Stimulated activated naive B cell treated with anti-CD40 and anti-IgM and Interleukin-4, amounts not matched to agents 10 μg/mL and 1 μg/mL and 100 μg/mL, for 72 hours (primary cell): ENCODE data around the gene RPGR.

ENCODE experiments used
- ATAC-seq, 2 donors: fragments of 150-1000 bp; cut with Tn5 transposase; replicated peaks; 2 replicates each; pipeline ENCODE4 v1.10.0; 2021; ENCODE audit warnings: moderate library complexity in 1 of 2
- DNase-seq: peaks from one replicate; pipeline ENCODE4 v3.0.0; 2021
- H3K27ac Mint-ChIP-seq: one replicate; pipeline ENCODE4 v1.8.0; 2022; ENCODE audit warnings: mild to moderate bottlenecking, mixed read lengths
- H3K27me3 Mint-ChIP-seq, 2 donors: one replicate each; pipeline ENCODE4 v1.8.0; 2022; ENCODE audit warnings: mixed read lengths in 2 of 2
- H3K36me3 Mint-ChIP-seq, 2 donors: one replicate each; pipeline ENCODE4 v1.8.0; 2022; ENCODE audit warnings: mixed read lengths in 2 of 2, mild to moderate bottlenecking in 1 of 2
- H3K4me1 Mint-ChIP-seq, 2 donors: one replicate each; pipeline ENCODE4 v1.8.0; 2022; ENCODE audit warnings: mixed read lengths in 2 of 2, mild to moderate bottlenecking in 1 of 2
- H3K4me3 Mint-ChIP-seq, 2 donors: one replicate each; pipeline ENCODE4 v1.8.0; 2022; ENCODE audit warnings: mild to moderate bottlenecking in 2 of 2, mixed read lengths in 2 of 2, moderate library complexity in 1 of 2
- H3K9me3 Mint-ChIP-seq, 2 donors: one replicate each; pipeline ENCODE4 v1.8.0; 2022; ENCODE audit warnings: mixed read lengths in 2 of 2, mild to moderate bottlenecking in 1 of 2

Gene RPGR

GRCh38 chrX:38262715-38263620, 64.3 kb downstream of the RPGR start:
- no peak overlapping the region for H3K4me3 Mint-ChIP-seq
- ATAC-seq (no peak), DNase-seq (no peak)
- H3K9me3 Mint-ChIP-seq: no peaks in the 10 kb centered on the region
- H3K27ac Mint-ChIP-seq: no peak overlapping the region
- H3K4me1 Mint-ChIP-seq: no peaks in the 10 kb centered on the region
- H3K36me3 Mint-ChIP-seq: no peaks in the 10 kb centered on the region
- H3K27me3 Mint-ChIP-seq: no peaks in the 10 kb centered on the region

DNA sequence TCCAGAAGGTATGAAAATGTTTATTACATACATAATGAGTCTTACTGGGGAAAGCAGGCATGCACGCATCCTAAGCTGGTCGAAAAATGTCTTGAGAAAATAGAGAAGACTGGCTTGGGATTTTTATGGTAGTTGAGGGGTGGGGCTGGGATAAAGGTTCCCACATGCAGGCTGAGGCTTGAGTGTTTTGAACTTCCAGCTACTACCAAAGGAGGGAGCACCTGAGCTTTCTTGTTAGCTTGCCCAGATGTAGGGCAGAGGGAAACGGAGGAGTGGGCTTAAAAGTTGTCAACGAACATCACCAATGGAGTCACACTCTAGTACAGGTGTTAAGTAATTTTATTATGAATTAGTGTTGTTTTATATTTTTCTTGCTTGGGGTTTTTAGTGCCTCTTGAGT, 67.1 kb downstream of the RPGR start:
- no peak for DNase-seq
- H3K27ac Mint-ChIP-seq: no peak overlapping the region
- H3K4me3 Mint-ChIP-seq: no peak overlapping the region
- ATAC-seq: no peak
- peaks cover 2 to 5% of the 10 kb centered on the region in 2 donors for H3K36me3 Mint-ChIP-seq
- no peaks in the 10 kb centered on the region for H3K9me3 Mint-ChIP-seq
- peaks cover 0 to 8% of the 10 kb centered on the region in 2 donors for H3K27me3 Mint-ChIP-seq
- H3K4me1 Mint-ChIP-seq: no peaks in the 10 kb centered on the region

DNA sequence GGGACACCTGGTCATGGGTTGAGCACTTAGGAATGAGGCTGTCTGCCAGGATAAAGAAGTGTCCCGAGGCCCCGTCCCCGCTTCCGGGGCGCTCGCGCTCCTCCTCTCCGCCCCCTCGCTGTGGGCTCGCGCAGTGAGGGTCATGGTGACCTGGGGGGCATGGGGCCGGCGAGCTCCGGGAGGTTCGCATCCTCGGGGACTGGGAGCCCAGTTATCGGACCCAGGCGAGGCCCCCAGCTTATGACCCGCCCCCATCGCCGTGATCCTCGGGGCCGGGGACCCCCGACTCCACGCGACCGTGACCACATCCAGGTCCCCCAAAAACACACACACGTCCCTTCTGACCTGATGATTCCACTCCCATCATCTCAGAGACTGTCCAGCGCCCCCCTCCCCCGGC, 71.3 kb downstream of the RPGR start:
- ATAC-seq: no peak
- DNase-seq: no peak
- no peak overlapping the region for H3K4me3 Mint-ChIP-seq
- peaks cover 0 to 14% of the 10 kb centered on the region in 2 donors for H3K27me3 Mint-ChIP-seq
- no peaks in the 10 kb centered on the region for H3K9me3 Mint-ChIP-seq
- peaks cover 2 to 5% of the 10 kb centered on the region in 2 donors for H3K36me3 Mint-ChIP-seq
- no peaks in the 10 kb centered on the region for H3K4me1 Mint-ChIP-seq
- no peak overlapping the region for H3K27ac Mint-ChIP-seq

GRCh38 chrX:38249965-38250364, 77.3 kb downstream of the RPGR start:
- DNase-seq: no peak
- no peak for ATAC-seq
- Mint-ChIP-seq H3K9me3 (no peaks in the 10 kb centered on the region), H3K4me1 (no peaks in the 10 kb centered on the region), H3K4me3 (no peak overlapping the region), H3K36me3 (no peaks in the 10 kb centered on the region), H3K27me3 (peaks cover 0 to 17% of the 10 kb centered on the region in 2 donors), H3K27ac (no peak overlapping the region)

DNA sequence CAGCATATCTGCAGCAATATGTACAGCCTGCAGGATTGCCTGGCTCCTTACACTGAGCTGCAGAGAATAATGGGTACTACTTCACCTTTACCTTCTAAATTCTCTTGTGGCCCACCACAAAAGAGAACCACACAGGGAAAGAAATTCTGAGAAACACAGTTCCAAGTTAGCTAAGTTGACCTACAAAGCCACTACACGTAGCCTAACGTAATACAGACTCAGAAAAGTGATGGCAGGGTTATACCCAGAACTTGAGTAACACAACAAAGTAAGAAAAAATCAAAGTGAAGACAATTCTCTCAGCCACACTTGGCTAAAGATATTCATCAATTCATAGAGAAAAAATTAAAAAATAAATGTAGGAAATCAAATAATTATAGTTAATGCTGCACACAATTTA, 80.3 kb downstream of the RPGR start:
- Mint-ChIP-seq H3K9me3 (no peaks in the 10 kb centered on the region), H3K4me1 (no peaks in the 10 kb centered on the region), H3K27me3 (peaks cover 0 to 14% of the 10 kb centered on the region in 2 donors), H3K36me3 (no peaks in the 10 kb centered on the region), H3K4me3 (no peak overlapping the region), H3K27ac (no peak overlapping the region)
- no peak for DNase-seq
- no peak for ATAC-seq

GRCh38 chrX:38240541-38240940, 86.8 kb downstream of the RPGR start:
- no peaks in the 10 kb centered on the region for H3K4me1 Mint-ChIP-seq
- H3K27ac Mint-ChIP-seq: no peak overlapping the region
- peaks cover 20 to 24% of the 10 kb centered on the region in 2 donors for H3K27me3 Mint-ChIP-seq
- no peaks in the 10 kb centered on the region for H3K9me3 Mint-ChIP-seq
- H3K36me3 Mint-ChIP-seq: no peaks in the 10 kb centered on the region
- ATAC-seq (no peak), DNase-seq (no peak)
- no peak overlapping the region for H3K4me3 Mint-ChIP-seq

DNA sequence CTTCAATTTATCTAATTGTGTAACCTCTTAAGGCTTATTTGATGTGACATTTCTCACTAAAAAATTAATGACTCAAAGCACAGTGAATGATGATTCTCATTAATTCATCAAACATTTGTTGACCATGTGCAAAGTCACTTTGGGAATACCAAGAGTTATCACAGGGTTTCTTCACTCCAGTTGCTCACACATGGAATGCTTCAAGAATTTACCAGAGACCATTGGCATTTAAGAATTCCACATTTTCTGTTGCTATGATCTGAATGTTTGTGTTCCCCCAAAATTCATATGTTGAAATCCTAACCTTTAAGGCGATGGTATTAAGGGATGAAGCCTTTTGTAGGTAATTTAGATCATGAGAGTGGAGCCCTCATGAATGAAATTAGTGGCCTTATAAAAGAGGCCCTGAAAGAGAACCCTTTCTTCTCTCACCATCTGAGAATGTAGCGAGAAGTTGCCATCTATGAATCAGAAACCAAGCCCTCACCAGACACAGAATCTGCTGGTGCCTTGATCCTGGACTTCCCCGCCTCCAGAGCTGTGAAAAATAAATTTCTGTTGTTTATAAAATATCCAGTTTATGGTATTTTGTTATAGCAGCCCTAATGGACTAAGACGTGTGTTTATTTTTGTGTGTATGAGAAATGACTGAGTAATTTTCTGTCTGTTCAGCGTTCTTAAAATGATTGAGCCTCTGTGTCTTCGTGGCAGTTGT, 90.3 kb downstream of the RPGR start:
- no peak for ATAC-seq
- DNase-seq: no peak
- H3K27ac Mint-ChIP-seq: no peak overlapping the region
- no peaks in the 10 kb centered on the region for H3K9me3 Mint-ChIP-seq
- no peaks in the 10 kb centered on the region for H3K4me1 Mint-ChIP-seq
- H3K4me3 Mint-ChIP-seq: no peak overlapping the region
- no peaks in the 10 kb centered on the region for H3K36me3 Mint-ChIP-seq
- peaks cover 22 to 33% of the 10 kb centered on the region in 2 donors for H3K27me3 Mint-ChIP-seq

DNA sequence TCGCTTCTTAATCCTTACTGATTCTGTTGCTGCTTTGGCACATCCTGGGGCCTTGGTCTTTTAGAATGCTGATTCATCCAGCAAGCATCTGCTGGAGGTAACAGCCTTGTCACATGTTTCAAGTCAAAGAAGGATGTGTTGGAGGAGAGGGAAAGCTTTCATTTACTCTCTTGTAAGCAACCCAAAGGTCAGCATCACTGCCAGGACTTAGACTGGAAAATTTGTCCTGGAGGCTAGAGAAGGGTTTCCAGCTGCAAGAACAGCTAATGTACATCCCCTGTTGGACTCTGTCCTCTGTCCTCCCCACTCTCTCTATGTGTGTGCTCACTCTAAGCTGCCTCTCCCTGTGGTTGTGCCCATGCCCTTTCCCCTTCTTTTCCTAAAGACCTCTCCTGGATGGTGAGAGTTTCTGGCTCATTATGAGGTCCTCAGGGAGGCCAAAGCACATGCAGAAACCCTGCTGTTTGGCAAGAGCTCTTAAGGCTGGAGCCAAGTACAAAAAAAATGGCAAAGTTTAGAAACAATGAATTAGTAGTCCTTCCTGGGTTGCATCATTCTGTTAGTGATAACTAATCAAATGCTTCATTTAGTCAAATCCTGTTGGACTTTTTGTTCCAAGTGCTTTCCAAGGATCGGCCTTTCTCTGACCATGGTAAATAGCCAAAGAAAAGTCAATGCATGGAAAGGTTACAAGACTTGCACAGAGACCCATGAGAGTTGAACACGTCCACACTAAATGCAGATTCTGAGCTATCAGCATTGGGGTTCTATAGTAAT, 93.2 kb downstream of the RPGR start:
- no peaks in the 10 kb centered on the region for H3K4me1 Mint-ChIP-seq
- H3K4me3 Mint-ChIP-seq: no peak overlapping the region
- peaks cover 22 to 26% of the 10 kb centered on the region in 2 donors for H3K27me3 Mint-ChIP-seq
- no peaks in the 10 kb centered on the region for H3K9me3 Mint-ChIP-seq
- no peaks in the 10 kb centered on the region for H3K36me3 Mint-ChIP-seq
- ATAC-seq (no peak), DNase-seq (no peak)
- H3K27ac Mint-ChIP-seq: no peak overlapping the region

- Mint-ChIP-seq H3K9me3 (no peaks in the 10 kb centered on the region), H3K4me1 (no peaks in the 10 kb centered on the region), H3K27ac (no peak overlapping the region), H3K27me3 (peaks cover 7 to 13% of the 10 kb centered on the region in 2 donors), H3K36me3 (no peaks in the 10 kb centered on the region), H3K4me3 (no peak overlapping the region)
- no peak for DNase-seq
- ATAC-seq: no peak
Measured at GRCh38 chrX:38232079-38232686, 95.1 kb downstream of the RPGR start.

GRCh38 chrX:38225093-38225492, 102.2 kb downstream of the RPGR start:
- no peak overlapping the region for H3K27ac Mint-ChIP-seq
- H3K9me3 Mint-ChIP-seq: no peaks in the 10 kb centered on the region
- H3K36me3 Mint-ChIP-seq: no peaks in the 10 kb centered on the region
- H3K27me3 Mint-ChIP-seq: peaks cover 22 to 41% of the 10 kb centered on the region in 2 donors
- no peak overlapping the region for H3K4me3 Mint-ChIP-seq
- no peak for DNase-seq
- peaks cover 3 to 9% of the 10 kb centered on the region in 2 donors for H3K4me1 Mint-ChIP-seq
- ATAC-seq: no peak

GRCh38 chrX:38224160-38224559, 103.1 kb downstream of the RPGR start:
- H3K27me3 Mint-ChIP-seq: peaks cover 22 to 48% of the 10 kb centered on the region in 2 donors
- H3K36me3 Mint-ChIP-seq: no peaks in the 10 kb centered on the region
- DNase-seq (no peak), ATAC-seq (no peak)
- peaks cover 3 to 15% of the 10 kb centered on the region in 2 donors for H3K4me1 Mint-ChIP-seq
- H3K9me3 Mint-ChIP-seq: no peaks in the 10 kb centered on the region
- H3K4me3 Mint-ChIP-seq: no peak overlapping the region
- no peak overlapping the region for H3K27ac Mint-ChIP-seq

- no peaks in the 10 kb centered on the region for H3K9me3 Mint-ChIP-seq
- H3K27me3 Mint-ChIP-seq: peaks cover 33 to 53% of the 10 kb centered on the region in 2 donors
- H3K36me3 Mint-ChIP-seq: no peaks in the 10 kb centered on the region
- H3K4me1 Mint-ChIP-seq: peaks cover 3 to 15% of the 10 kb centered on the region in 2 donors
- no peak for ATAC-seq
- H3K4me3 Mint-ChIP-seq: peak overlapping the region; percentile 73
- DNase-seq: no peak
- H3K27ac Mint-ChIP-seq: no peak overlapping the region
Measured at GRCh38 chrX:38221391-38221929, 105.8 kb downstream of the RPGR start.

DNA sequence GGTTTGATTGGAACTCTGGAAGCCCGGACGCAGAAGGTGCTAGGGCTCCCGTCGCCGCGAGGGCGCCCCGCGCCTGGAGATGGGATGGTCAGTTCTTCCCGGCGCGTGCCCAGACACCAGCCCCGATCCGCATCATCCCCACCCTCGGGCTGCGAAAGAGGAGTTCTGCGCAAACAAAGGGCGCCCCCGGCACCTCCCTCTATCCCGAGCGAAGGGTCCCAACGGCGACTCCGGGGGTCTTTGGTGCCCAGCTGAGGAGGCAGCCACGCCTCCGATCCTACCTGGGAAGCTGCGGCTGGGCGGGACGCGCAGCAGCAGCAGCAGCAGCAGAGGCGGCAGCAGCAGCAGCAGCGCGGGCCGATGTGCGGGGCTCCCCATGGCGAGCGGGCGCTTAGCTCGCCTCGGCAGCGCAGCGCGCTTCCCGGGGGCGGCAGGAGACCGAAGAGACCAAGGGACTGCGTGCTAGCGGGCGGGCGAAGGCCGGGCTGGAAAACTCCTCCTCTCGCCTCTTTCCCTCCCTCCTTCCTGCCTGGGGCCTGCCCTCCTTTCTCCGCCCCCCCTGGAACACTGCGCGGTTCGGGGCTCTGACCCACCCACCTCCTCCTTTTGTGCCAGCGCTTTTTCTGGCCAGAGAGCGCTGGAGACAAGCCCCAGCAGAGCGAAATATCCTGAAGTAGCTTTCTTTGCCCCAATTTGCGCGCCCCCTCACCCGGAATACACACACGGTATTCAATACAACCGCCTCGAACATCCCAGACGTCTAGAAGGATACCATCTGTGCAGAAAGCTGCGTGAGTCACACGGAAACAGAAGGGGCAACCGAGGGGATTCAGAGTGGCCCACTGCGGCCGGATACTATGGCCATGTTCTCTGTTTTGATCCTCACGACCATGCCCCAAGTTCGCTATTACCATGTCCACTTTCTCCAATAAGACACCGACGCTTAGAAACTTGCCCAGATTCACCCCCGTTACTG, 106.6 kb downstream of the RPGR start, which contains the start of gene SRPX:
TSS of gene SRPX (minus strand) at position 457 of the 976 bp plus-strand sequence. CDS start at position 378, 79 bp downstream.
- H3K4me3 Mint-ChIP-seq: peak within 1 kb of the TSS; percentile 73 to 75
- no peak within 1 kb of the TSS for H3K27ac Mint-ChIP-seq
- no peaks in the 10 kb centered on the region for H3K9me3 Mint-ChIP-seq
- DNase-seq (no peak), ATAC-seq (peak; percentile 16 to 20)
- peaks cover 33 to 53% of the 10 kb centered on the region in 2 donors for H3K27me3 Mint-ChIP-seq
- no peaks in the 10 kb centered on the region for H3K36me3 Mint-ChIP-seq
- H3K4me1 Mint-ChIP-seq: peaks cover 3 to 15% of the 10 kb centered on the region in 2 donors
